ENCODE measurements around the gene COBL. TPM values are rescaled to one million over a fixed set of nuclear protein-coding genes. Genes with fewer than 3 reads are reported as not detected.

The COBL gene
- total RNA-seq, 2 experiments from 2014 or later: not detected

- POLR2A ChIA-PET: no interaction called here
- Mint-ChIP-seq H3K27me3 (ENCODE audit: low read depth) (no peaks in the 10 kb centered on the region), H3K36me3 (ENCODE audit: low read depth) (no peaks in the 10 kb centered on the region)
Observed at GRCh38 chr7:51299391-51300133, 17.0 kb downstream of the COBL start.

GRCh38 chr7:51298912-51299311 is 17.7 kb downstream of the COBL start:
- H3K4me1 Mint-ChIP-seq (ENCODE audit: low read depth): no peaks in the 10 kb centered on the region
- no peaks in the 10 kb centered on the region for H3K27me3 Mint-ChIP-seq (ENCODE audit: low read depth)
- no peak overlapping the region for H3K27ac Mint-ChIP-seq
- DNase-seq (no peak), ATAC-seq (no peak)
- no peaks in the 10 kb centered on the region for H3K9me3 Mint-ChIP-seq (ENCODE audit: insufficient read depth)
- H3K36me3 Mint-ChIP-seq (ENCODE audit: low read depth): no peaks in the 10 kb centered on the region
- no peak overlapping the region for H3K4me3 Mint-ChIP-seq
- POLR2A ChIA-PET: no interaction called here
- CTCF ChIA-PET: no interaction called here

More at GRCh38 chr7:51299391-51300133, 17.0 kb downstream of the COBL start:
- Mint-ChIP-seq H3K4me1 (ENCODE audit: low read depth) (no peaks in the 10 kb centered on the region), H3K9me3 (ENCODE audit: insufficient read depth) (no peaks in the 10 kb centered on the region), H3K4me3 (no peak overlapping the region), H3K27ac (no peak overlapping the region)
- ATAC-seq (no peak), DNase-seq (no peak)
- CTCF ChIA-PET: no interaction called here

GRCh38 chr7:51297986-51298385 is 18.6 kb downstream of the COBL start:
- ChIA-PET CTCF (no interaction called here), POLR2A (no interaction called here)
- Mint-ChIP-seq H3K4me3 (no peak overlapping the region), H3K4me1 (ENCODE audit: low read depth) (no peaks in the 10 kb centered on the region), H3K27ac (no peak overlapping the region), H3K9me3 (ENCODE audit: insufficient read depth) (no peaks in the 10 kb centered on the region), H3K27me3 (ENCODE audit: low read depth) (no peaks in the 10 kb centered on the region), H3K36me3 (ENCODE audit: low read depth) (no peaks in the 10 kb centered on the region)
- DNase-seq (no peak), ATAC-seq (no peak)

GRCh38 chr7:51295440-51296245 is 21.0 kb downstream of the COBL start:
- Mint-ChIP-seq H3K4me1 (ENCODE audit: low read depth) (no peaks in the 10 kb centered on the region), H3K4me3 (no peak overlapping the region), H3K36me3 (ENCODE audit: low read depth) (no peaks in the 10 kb centered on the region), H3K27me3 (ENCODE audit: low read depth) (no peaks in the 10 kb centered on the region), H3K27ac (no peak overlapping the region), H3K9me3 (ENCODE audit: insufficient read depth) (no peaks in the 10 kb centered on the region)
- ChIA-PET POLR2A (no interaction called here), CTCF (no interaction called here)
- ATAC-seq: no peak
- no peak for DNase-seq

GRCh38 chr7:51292596-51292995 is 24.0 kb downstream of the COBL start:
- no peaks in the 10 kb centered on the region for H3K9me3 Mint-ChIP-seq (ENCODE audit: insufficient read depth)
- no peak for DNase-seq
- H3K27ac Mint-ChIP-seq: no peak overlapping the region
- no peaks in the 10 kb centered on the region for H3K27me3 Mint-ChIP-seq (ENCODE audit: low read depth)
- ATAC-seq: no peak
- H3K4me3 Mint-ChIP-seq: no peak overlapping the region
- no peaks in the 10 kb centered on the region for H3K36me3 Mint-ChIP-seq (ENCODE audit: low read depth)
- CTCF ChIA-PET: no interaction called here
- no peaks in the 10 kb centered on the region for H3K4me1 Mint-ChIP-seq (ENCODE audit: low read depth)
- POLR2A ChIA-PET: no interaction called here

GRCh38 chr7:51290702-51291540 is 25.7 kb downstream of the COBL start:
- no peaks in the 10 kb centered on the region for H3K36me3 Mint-ChIP-seq (ENCODE audit: low read depth)
- H3K27ac Mint-ChIP-seq: no peak overlapping the region
- no peak for DNase-seq
- no peaks in the 10 kb centered on the region for H3K9me3 Mint-ChIP-seq (ENCODE audit: insufficient read depth)
- H3K4me1 Mint-ChIP-seq (ENCODE audit: low read depth): no peaks in the 10 kb centered on the region
- no peaks in the 10 kb centered on the region for H3K27me3 Mint-ChIP-seq (ENCODE audit: low read depth)
- ChIA-PET CTCF (no interaction called here), POLR2A (no interaction called here)
- no peak for ATAC-seq
- no peak overlapping the region for H3K4me3 Mint-ChIP-seq

- Mint-ChIP-seq H3K4me1 (ENCODE audit: low read depth) (no peaks in the 10 kb centered on the region), H3K27ac (no peak overlapping the region), H3K4me3 (no peak overlapping the region), H3K9me3 (ENCODE audit: insufficient read depth) (no peaks in the 10 kb centered on the region), H3K36me3 (ENCODE audit: low read depth) (no peaks in the 10 kb centered on the region), H3K27me3 (ENCODE audit: low read depth) (no peaks in the 10 kb centered on the region)
- POLR2A ChIA-PET: no interaction called here
- no peak for ATAC-seq
- CTCF ChIA-PET: no interaction called here
- DNase-seq: no peak
Observed at GRCh38 chr7:51290304-51290637, 26.3 kb downstream of the COBL start.

GRCh38 chr7:51289623-51290303 is 26.8 kb downstream of the COBL start:
- no peak overlapping the region for H3K27ac Mint-ChIP-seq
- no peaks in the 10 kb centered on the region for H3K9me3 Mint-ChIP-seq (ENCODE audit: insufficient read depth)
- ChIA-PET POLR2A (no interaction called here), CTCF (no interaction called here)
- no peak for ATAC-seq
- H3K27me3 Mint-ChIP-seq (ENCODE audit: low read depth): no peaks in the 10 kb centered on the region
- H3K36me3 Mint-ChIP-seq (ENCODE audit: low read depth): no peaks in the 10 kb centered on the region
- H3K4me1 Mint-ChIP-seq (ENCODE audit: low read depth): no peaks in the 10 kb centered on the region
- no peak overlapping the region for H3K4me3 Mint-ChIP-seq
- no peak for DNase-seq

- DNase-seq (no peak), ATAC-seq (no peak)
- ChIA-PET CTCF (no interaction called here), POLR2A (no interaction called here)
- no peaks in the 10 kb centered on the region for H3K27me3 Mint-ChIP-seq (ENCODE audit: low read depth)
- no peak overlapping the region for H3K4me3 Mint-ChIP-seq
- no peaks in the 10 kb centered on the region for H3K36me3 Mint-ChIP-seq (ENCODE audit: low read depth)
- no peaks in the 10 kb centered on the region for H3K4me1 Mint-ChIP-seq (ENCODE audit: low read depth)
- H3K27ac Mint-ChIP-seq: no peak overlapping the region
- H3K9me3 Mint-ChIP-seq (ENCODE audit: insufficient read depth): no peaks in the 10 kb centered on the region
Observed at GRCh38 chr7:51288896-51289622, 27.6 kb downstream of the COBL start.

- POLR2A ChIA-PET: no interaction called here
- H3K27me3 Mint-ChIP-seq (ENCODE audit: low read depth): peaks cover 2% of the 10 kb centered on the region
- ATAC-seq (no peak), DNase-seq (no peak)
- H3K9me3 Mint-ChIP-seq (ENCODE audit: insufficient read depth): no peaks in the 10 kb centered on the region
- no peaks in the 10 kb centered on the region for H3K36me3 Mint-ChIP-seq (ENCODE audit: low read depth)
- no peaks in the 10 kb centered on the region for H3K4me1 Mint-ChIP-seq (ENCODE audit: low read depth)
- CTCF ChIA-PET: interaction anchor here (1.3 kb wide), 1 partner anchor 124 kb away, joined by 3 read pairs; no protein-coding TSS in a partner anchor
- no peak overlapping the region for H3K4me3 Mint-ChIP-seq
- H3K27ac Mint-ChIP-seq: no peak overlapping the region
Observed at GRCh38 chr7:51286401-51286800, 30.2 kb downstream of the COBL start.

- ChIA-PET POLR2A (no interaction called here), CTCF (no interaction called here)
- Mint-ChIP-seq H3K27me3 (ENCODE audit: low read depth) (peaks cover 4% of the 10 kb centered on the region), H3K4me1 (ENCODE audit: low read depth) (no peaks in the 10 kb centered on the region), H3K27ac (no peak overlapping the region), H3K9me3 (ENCODE audit: insufficient read depth) (no peaks in the 10 kb centered on the region), H3K4me3 (no peak overlapping the region), H3K36me3 (ENCODE audit: low read depth) (no peaks in the 10 kb centered on the region)
- DNase-seq (no peak), ATAC-seq (no peak)
Observed at GRCh38 chr7:51280156-51280555, 36.5 kb downstream of the COBL start.

Data from activated CD8-positive, alpha-beta T cell treated with anti-CD3 and anti-CD28 coated beads, Interleukin-2, amount 10 ng/mL, durations not matched to agents 7 days and 5 days (primary cell).